K562 (cell line): ENCODE measurements around the gene LACTB. TPM values are rescaled to one million over a fixed set of nuclear protein-coding genes. Genes with fewer than 3 reads are reported as not detected.
A peak's percentile ranks its signal among the peaks of the same experiment; 100 is the strongest.

Experiments
- ARNT ChIP-seq, 2 experiments: fragments of 450-650 bp; IDR thresholded peaks; 2 replicates each; pipeline ENCODE4 v1.6.1; 2016; ENCODE audit warnings: mild to moderate bottlenecking in 1 of 2
- ATF1 ChIP-seq, 2 experiments: fragments of 450-650 bp in 1 of 2; IDR thresholded peaks; 2 replicates each; pipeline ENCODE4 v1.6.1; 2016; ENCODE audit warnings: missing compliant biosample characterization in 1 of 2, missing genetic modification characterization in 1 of 2
- CBX2 ChIP-seq: fragments of 200-600 bp; sonication (generic); IDR thresholded peaks from one replicate; pipeline ENCODE4 v1.6.1; 2012; ENCODE audit warnings: mild to moderate bottlenecking, low read length, inconsistent platforms; ENCODE audit not compliant: insufficient read depth, poor library complexity, severe bottlenecking
- HMGN3 ChIP-seq: IDR thresholded peaks from 2 replicates; pipeline ENCODE4 v1.6.1; 2011; ENCODE audit warnings: borderline replicate concordance, low read depth, mild to moderate bottlenecking, mixed read lengths, low read length; ENCODE audit not compliant: insufficient read length; ENCODE audit errors: extremely low read depth
- KLF16 ChIP-seq: IDR thresholded peaks from 2 replicates; pipeline ENCODE4 v1.6.1; 2016; ENCODE audit warnings: antibody characterized with exemption
- SIN3B ChIP-seq: fragments of 450-650 bp; IDR thresholded peaks from 2 replicates; pipeline ENCODE4 v1.6.1; 2017; ENCODE audit warnings: low read depth, mild to moderate bottlenecking, moderate library complexity
- SP1 ChIP-seq: sonication (generic); formaldehyde crosslinking; IDR thresholded peaks from 2 replicates; pipeline ENCODE4 v1.8.1; 2022; ENCODE audit warnings: mild to moderate bottlenecking, missing genetic modification reagents
- TGIF2 ChIP-seq: sonication (generic); formaldehyde crosslinking; IDR thresholded peaks from 2 replicates; pipeline ENCODE4 v1.8.1; 2022; ENCODE audit warnings: mild to moderate bottlenecking, missing genetic modification reagents, moderate library complexity
- THRAP3 ChIP-seq: fragments of 450-650 bp; IDR thresholded peaks from 2 replicates; pipeline ENCODE4 v1.6.1; 2016; ENCODE audit warnings: mild to moderate bottlenecking, inconsistent platforms, borderline replicate concordance
- ZNF175 ChIP-seq: fragments of 200-800 bp; sonication (Bioruptor generic); IDR thresholded peaks from 2 replicates; pipeline ENCODE4 v1.6.1; 2016; ENCODE audit warnings: low read depth, mild to moderate bottlenecking, missing genetic modification characterization, missing compliant biosample characterization
- polyA plus RNA-seq, 8 experiments: library from polyadenylated mRNA; depleted of rRNA in 4 of 8; stranded (reverse) in 5 of 8; unstranded in 3 of 8; fragments of >200 nt; fragmentation: Nextera tagmentation in 2 of 8; fragmentation: Illumina TruSeq in 1 of 8; extraction: Ambion mirVana in 2 of 8; extraction: Trizol in 1 of 8; gene quantifications; 2 replicates each; pipeline versions ENCODE4 v1.2.1 to v1.2.3, GENCODE V29; 2011 to 2014; ENCODE audit warnings: inconsistent platforms in 1 of 8, missing spikeins in 1 of 8
- total RNA-seq, 7 experiments: library from RNA; depleted of rRNA in 6 of 7; stranded (reverse); fragments of >200 nt in 6 of 7; fragmentation: Illumina TruSeq in 2 of 7; extraction: Trizol in 2 of 7; gene quantifications; 2 replicates each; pipeline versions ENCODE4 v1.2.1 to v1.2.3, GENCODE V29; 2011 to 2021; ENCODE audit warnings: low replicate concordance in 1 of 7
- TF ChIP-seq, protein P1 (sequence below), 2 experiments: fragments of 450-650 bp in 1 of 2; sonication (generic) in 1 of 2; formaldehyde crosslinking in 1 of 2; IDR thresholded peaks; 2 replicates each; pipeline versions ENCODE4 v1.7.1 to v1.9.0; 2016 to 2022; ENCODE audit warnings: inconsistent platforms in 1 of 2, mild to moderate bottlenecking in 1 of 2, missing genetic modification reagents in 1 of 2
- TF ChIP-seq, protein P2 (sequence below): fragments of 450-650 bp; IDR thresholded peaks from 2 replicates; pipeline ENCODE4 v1.6.1; 2018; ENCODE audit not compliant: partially characterized antibody

LACTB gene
- total and polyA plus RNA-seq, 9 of the 15 experiments (the other 6 are each of a cell fraction or from before 2014, with no cell fraction given): 3.1 to 15.5 (median 9.8) TPM

DNA sequence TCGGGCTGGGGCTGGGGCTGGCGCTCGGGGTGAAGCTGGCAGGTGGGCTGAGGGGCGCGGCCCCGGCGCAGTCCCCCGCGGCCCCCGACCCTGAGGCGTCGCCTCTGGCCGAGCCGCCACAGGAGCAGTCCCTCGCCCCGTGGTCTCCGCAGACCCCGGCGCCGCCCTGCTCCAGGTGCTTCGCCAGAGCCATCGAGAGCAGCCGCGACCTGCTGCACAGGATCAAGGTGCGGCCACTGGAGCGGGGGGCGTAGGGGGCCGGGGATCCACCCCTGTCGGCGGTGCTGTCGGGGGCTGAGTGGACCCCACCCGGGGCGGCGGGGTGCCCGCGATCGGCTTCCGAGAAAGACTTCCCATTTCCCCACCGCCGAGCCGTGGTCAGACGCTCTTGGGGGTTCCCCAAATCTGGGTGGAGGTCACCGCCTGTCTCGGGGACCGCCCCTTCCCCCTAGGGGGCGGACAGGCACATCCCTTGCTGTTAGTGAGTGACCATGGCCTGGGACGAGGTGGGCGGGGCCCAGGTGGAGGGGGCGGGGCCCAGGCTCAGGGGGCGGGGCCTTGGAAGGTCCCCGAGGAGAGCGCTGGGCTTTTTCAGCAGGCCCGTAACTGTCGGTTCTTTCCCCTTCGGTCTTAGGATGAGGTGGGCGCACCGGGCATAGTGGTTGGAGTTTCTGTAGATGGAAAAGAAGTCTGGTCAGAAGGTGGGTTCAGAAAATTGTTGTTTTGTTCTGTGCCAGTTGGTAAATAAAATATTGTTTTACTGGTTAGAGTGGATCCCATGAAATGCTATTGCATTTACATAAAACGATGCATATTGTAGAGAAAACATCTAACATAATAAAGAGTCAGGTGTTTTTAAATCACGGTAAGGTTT is 578 bp downstream of the LACTB start (continued):
- TF ChIP-seq, protein P1, sequence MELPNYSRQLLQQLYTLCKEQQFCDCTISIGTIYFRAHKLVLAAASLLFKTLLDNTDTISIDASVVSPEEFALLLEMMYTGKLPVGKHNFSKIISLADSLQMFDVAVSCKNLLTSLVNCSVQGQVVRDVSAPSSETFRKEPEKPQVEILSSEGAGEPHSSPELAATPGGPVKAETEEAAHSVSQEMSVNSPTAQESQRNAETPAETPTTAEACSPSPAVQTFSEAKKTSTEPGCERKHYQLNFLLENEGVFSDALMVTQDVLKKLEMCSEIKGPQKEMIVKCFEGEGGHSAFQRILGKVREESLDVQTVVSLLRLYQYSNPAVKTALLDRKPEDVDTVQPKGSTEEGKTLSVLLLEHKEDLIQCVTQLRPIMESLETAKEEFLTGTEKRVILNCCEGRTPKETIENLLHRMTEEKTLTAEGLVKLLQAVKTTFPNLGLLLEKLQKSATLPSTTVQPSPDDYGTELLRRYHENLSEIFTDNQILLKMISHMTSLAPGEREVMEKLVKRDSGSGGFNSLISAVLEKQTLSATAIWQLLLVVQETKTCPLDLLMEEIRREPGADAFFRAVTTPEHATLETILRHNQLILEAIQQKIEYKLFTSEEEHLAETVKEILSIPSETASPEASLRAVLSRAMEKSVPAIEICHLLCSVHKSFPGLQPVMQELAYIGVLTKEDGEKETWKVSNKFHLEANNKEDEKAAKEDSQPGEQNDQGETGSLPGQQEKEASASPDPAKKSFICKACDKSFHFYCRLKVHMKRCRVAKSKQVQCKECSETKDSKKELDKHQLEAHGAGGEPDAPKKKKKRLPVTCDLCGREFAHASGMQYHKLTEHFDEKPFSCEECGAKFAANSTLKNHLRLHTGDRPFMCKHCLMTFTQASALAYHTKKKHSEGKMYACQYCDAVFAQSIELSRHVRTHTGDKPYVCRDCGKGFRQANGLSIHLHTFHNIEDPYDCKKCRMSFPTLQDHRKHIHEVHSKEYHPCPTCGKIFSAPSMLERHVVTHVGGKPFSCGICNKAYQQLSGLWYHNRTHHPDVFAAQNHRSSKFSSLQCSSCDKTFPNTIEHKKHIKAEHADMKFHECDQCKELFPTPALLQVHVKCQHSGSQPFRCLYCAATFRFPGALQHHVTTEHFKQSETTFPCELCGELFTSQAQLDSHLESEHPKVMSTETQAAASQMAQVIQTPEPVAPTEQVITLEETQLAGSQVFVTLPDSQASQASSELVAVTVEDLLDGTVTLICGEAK (IDR thresholded peaks at IDR 0.05): no peak
- TF ChIP-seq, protein P1 (CRISPR knock-in tag; IDR thresholded peaks at IDR 0.05): no peak
- TF ChIP-seq TGIF2 (CRISPR knock-in tag) (no peak), KLF16 (no peak), ATF1 (CRISPR knock-in tag; IDR thresholded peaks at IDR 0.05) (no peak), ATF1 (tag; IDR thresholded peaks at IDR 0.05) (0 out of 2 replicates have a peak, but pooled peaks have one; percentile 12), THRAP3 (no peak), ZNF175 (CRISPR knock-in tag) (no peak), ARNT (IDR thresholded peaks at IDR 0.05) (no peak), SIN3B (peak; percentile 45; the same call in 1 of the 2 replicates), HMGN3 (peak; percentile 34), CBX2 (no peak), SP1 (CRISPR knock-in tag) (peak; percentile 66)
- TF ChIP-seq, protein P2, sequence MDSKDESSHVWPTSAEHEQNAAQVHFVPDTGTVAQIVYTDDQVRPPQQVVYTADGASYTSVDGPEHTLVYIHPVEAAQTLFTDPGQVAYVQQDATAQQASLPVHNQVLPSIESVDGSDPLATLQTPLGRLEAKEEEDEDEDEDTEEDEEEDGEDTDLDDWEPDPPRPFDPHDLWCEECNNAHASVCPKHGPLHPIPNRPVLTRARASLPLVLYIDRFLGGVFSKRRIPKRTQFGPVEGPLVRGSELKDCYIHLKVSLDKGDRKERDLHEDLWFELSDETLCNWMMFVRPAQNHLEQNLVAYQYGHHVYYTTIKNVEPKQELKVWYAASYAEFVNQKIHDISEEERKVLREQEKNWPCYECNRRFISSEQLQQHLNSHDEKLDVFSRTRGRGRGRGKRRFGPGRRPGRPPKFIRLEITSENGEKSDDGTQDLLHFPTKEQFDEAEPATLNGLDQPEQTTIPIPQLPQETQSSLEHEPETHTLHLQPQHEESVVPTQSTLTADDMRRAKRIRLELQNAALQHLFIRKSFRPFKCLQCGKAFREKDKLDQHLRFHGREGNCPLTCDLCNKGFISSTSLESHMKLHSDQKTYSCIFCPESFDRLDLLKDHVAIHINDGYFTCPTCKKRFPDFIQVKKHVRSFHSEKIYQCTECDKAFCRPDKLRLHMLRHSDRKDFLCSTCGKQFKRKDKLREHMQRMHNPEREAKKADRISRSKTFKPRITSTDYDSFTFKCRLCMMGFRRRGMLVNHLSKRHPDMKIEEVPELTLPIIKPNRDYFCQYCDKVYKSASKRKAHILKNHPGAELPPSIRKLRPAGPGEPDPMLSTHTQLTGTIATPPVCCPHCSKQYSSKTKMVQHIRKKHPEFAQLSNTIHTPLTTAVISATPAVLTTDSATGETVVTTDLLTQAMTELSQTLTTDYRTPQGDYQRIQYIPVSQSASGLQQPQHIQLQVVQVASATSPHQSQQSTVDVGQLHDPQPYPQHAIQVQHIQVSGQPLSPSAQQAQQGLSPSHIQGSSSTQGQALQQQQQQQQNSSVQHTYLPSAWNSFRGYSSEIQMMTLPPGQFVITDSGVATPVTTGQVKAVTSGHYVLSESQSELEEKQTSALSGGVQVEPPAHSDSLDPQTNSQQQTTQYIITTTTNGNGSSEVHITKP: peak; percentile 30
